SU-DHL-6 (cell line): Measurements from ENCODE around the gene PRKCSH.

Experiments used
- H2AFZ ChIP-seq: fragments of 200-600 bp; sonication (generic); 2 replicates; pipeline ENCODE4 v1.6.1; 2014; ENCODE audit warnings: low read depth, mild to moderate bottlenecking, moderate library complexity, mixed read lengths, antibody characterized with exemption, low read length; ENCODE audit not compliant: severe bottlenecking
- H3F3A ChIP-seq: fragments of 200-600 bp; shearing (Covaris generic); 2 replicates; pipeline ENCODE4 v1.6.0; 2016; ENCODE audit warnings: antibody characterized with exemption, mild to moderate bottlenecking; ENCODE audit not compliant: insufficient read depth
- H3K27ac ChIP-seq: fragments of 200-600 bp; sonication (generic); 2 replicates; pipeline ENCODE4 v1.5.1; 2016; ENCODE audit warnings: low read depth, mild to moderate bottlenecking, low read length, moderate library complexity, mixed read lengths
- H3K27me3 ChIP-seq: fragments of 200-600 bp; sonication (generic), shearing (Covaris generic); 2 replicates; pipeline ENCODE4 v1.6.0; 2014; ENCODE audit warnings: mild to moderate bottlenecking, low read length
- H3K36me3 ChIP-seq: fragments of 200-600 bp; sonication (generic); 2 replicates; pipeline ENCODE4 v1.6.1; 2014; ENCODE audit warnings: mild to moderate bottlenecking, low read length, mixed read lengths
- H3K4me2 ChIP-seq: fragments of 300-600, 200-600 bp; shearing (Covaris generic), sonication (generic); 2 replicates; pipeline ENCODE4 v1.6.0; 2014; ENCODE audit warnings: low read length, low read depth, mild to moderate bottlenecking; ENCODE audit not compliant: poor library complexity, severe bottlenecking
- H3K4me3 ChIP-seq: fragments of 200-600 bp; sonication (generic); 2 replicates; pipeline ENCODE4 v1.5.1; 2014; ENCODE audit warnings: antibody characterized with exemption, low read length, mild to moderate bottlenecking, mixed read lengths; ENCODE audit not compliant: insufficient read depth, poor library complexity, severe bottlenecking
- H3K79me2 ChIP-seq: fragments of 200-600 bp; sonication (generic); 2 replicates; pipeline ENCODE4 v1.6.1; 2014; ENCODE audit warnings: mild to moderate bottlenecking, low read length, moderate library complexity; ENCODE audit not compliant: insufficient read depth
- H3K9ac ChIP-seq: fragments of 200-600 bp; sonication (generic); 2 replicates; pipeline ENCODE4 v1.7.0; 2014; ENCODE audit warnings: mild to moderate bottlenecking, low read length
- H3K9me2 ChIP-seq: fragments of 200-600 bp; sonication (generic); replicated peaks from 2 replicates; pipeline ENCODE4 v1.6.1; 2014; ENCODE audit warnings: low read length; ENCODE audit not compliant: insufficient read depth
- H3K9me3 ChIP-seq: fragments of 200-600 bp; sonication (generic); 2 replicates; pipeline ENCODE4 v1.6.1; 2014; ENCODE audit warnings: low read length, mixed read lengths; ENCODE audit not compliant: insufficient read depth
- H4K20me1 ChIP-seq: fragments of 200-600 bp; sonication (generic); 2 replicates; pipeline ENCODE4 v1.6.1; 2014; ENCODE audit warnings: low read depth, mild to moderate bottlenecking, antibody characterized with exemption, low read length, moderate library complexity, mixed read lengths
- CTCF ChIP-seq: fragments of 200-600 bp; sonication (generic); IDR thresholded peaks from one replicate; pipeline ENCODE4 v1.5.1; 2017; ENCODE audit warnings: antibody characterized with exemption, mild to moderate bottlenecking, low read length, moderate library complexity; ENCODE audit not compliant: insufficient read depth, poor library complexity, severe bottlenecking
- EZH2phosphoT487 ChIP-seq: fragments of 200-600 bp; sonication (generic), shearing (Covaris generic); conservative IDR thresholded peaks from 2 replicates; pipeline ENCODE4 v1.6.1; 2018; ENCODE audit warnings: mild to moderate bottlenecking, antibody characterized with exemption, low read length, moderate library complexity, mixed read lengths

Gene PRKCSH

GRCh38 chr19:11414544-11414943 is 20.9 kb upstream of the PRKCSH start:
- Histone ChIP-seq H3K36me3 (no peaks in the 10 kb centered on the region), H3K79me2 (no peaks in the 10 kb centered on the region), H3K9ac (no peak overlapping the region), H3F3A (no peaks in the 10 kb centered on the region), H4K20me1 (no peaks in the 10 kb centered on the region), H3K27ac (no peak overlapping the region), H3K27me3 (no peaks in the 10 kb centered on the region), H2AFZ (no peak overlapping the region), H3K9me3 (no peaks in the 10 kb centered on the region), H3K9me2 (no peaks in the 10 kb centered on the region), H3K4me3 (no peak overlapping the region), H3K4me2 (no peak overlapping the region)
- TF ChIP-seq EZH2phosphoT487 = no peak
- no peak for TF ChIP-seq CTCF

- H3K9ac ChIP-seq = no peak overlapping the region
- H3K79me2 ChIP-seq = no peaks in the 10 kb centered on the region
- H3K27ac ChIP-seq = no peak overlapping the region
- H3K4me3 ChIP-seq = no peak overlapping the region
- no peak overlapping the region for H3K4me2 ChIP-seq
- no peaks in the 10 kb centered on the region for H3K36me3 ChIP-seq
- no peaks in the 10 kb centered on the region for H3K27me3 ChIP-seq
- no peak for TF ChIP-seq CTCF
- no peak for TF ChIP-seq EZH2phosphoT487
- H3K9me3 ChIP-seq = no peaks in the 10 kb centered on the region
- H3F3A ChIP-seq = no peaks in the 10 kb centered on the region
- no peaks in the 10 kb centered on the region for H3K9me2 ChIP-seq
- H4K20me1 ChIP-seq = no peaks in the 10 kb centered on the region
- H2AFZ ChIP-seq = no peak overlapping the region
Observed at GRCh38 chr19:11416346-11417052, 18.9 kb upstream of the PRKCSH start.

GRCh38 chr19:11418094-11418548 is 17.3 kb upstream of the PRKCSH start:
- Histone ChIP-seq H3F3A (no peaks in the 10 kb centered on the region), H3K36me3 (no peaks in the 10 kb centered on the region), H3K79me2 (no peaks in the 10 kb centered on the region), H2AFZ (no peak overlapping the region), H3K9me2 (no peaks in the 10 kb centered on the region), H4K20me1 (no peaks in the 10 kb centered on the region), H3K4me3 (no peak overlapping the region), H3K9me3 (no peaks in the 10 kb centered on the region), H3K4me2 (no peak overlapping the region), H3K27me3 (no peaks in the 10 kb centered on the region), H3K27ac (no peak overlapping the region), H3K9ac (no peak overlapping the region)
- TF ChIP-seq EZH2phosphoT487 = no peak
- TF ChIP-seq CTCF = no peak
